Measurements from ENCODE around the gene TUBA1B. TPM values are rescaled to one million over a fixed set of nuclear protein-coding genes. Genes with fewer than 3 reads are reported as not detected.

The TUBA1B gene
- total RNA-seq, 4 donors from 2014 or later, result 240 to 523 (median 441) TPM

GRCh38 chr12:49111206-49111605, 20.0 kb downstream of the TUBA1B start:
- Histone ChIP-seq H3K4me3 (peak overlapping the region; percentile 86), H3K27me3 (no peaks in the 10 kb centered on the region)

DNA sequence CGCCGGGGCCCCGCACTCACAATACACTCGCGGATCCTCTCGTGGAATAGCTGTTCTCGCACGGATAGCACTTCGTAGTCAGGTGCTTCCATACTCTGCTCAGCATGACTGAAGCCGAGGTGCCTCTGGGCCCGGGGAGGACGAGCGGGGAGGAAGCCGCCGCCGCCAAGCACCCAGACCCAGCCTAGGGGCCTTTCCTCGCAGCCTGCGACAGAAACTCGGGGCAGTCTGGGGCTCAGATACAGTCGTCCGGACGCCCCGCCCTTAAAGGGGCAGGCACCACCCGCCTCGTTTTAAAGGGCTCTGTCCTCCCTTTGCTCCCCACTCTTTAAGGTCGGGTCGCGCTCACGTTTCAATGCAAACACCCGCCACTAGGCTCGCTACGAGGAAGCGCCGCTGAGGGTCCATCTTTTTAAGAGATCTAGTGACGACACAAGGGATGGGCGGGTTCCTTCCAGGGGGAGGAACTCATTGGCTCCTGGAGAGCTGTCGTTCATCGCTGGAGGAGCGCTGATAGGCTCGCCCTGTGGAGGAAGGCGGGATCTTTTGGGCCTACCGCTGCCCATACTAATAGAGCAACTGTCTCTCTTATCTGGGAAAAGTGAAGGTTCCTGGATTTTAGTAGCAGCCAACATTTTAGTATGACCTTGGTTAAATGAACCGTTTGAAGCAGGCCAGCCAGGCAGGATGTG, 20.6 kb downstream of the TUBA1B start, which contains the start of gene LMBR1L:
LMBR1L (minus strand) TSS at position 384 of the 692 bp plus-strand sequence; CDS start at position 92, 292 bp downstream.
- H3K27me3 ChIP-seq, result no peaks in the 10 kb centered on the region
- peak within 1 kb of the TSS; percentile 86 for H3K4me3 ChIP-seq
- WGBS, result under 1% methylated on average over 16 of the region's 43 CpGs
- peak within 1 kb of the TSS; percentile 92 for H3K27ac ChIP-seq
- no peaks in the 10 kb centered on the region for H3K9me3 ChIP-seq
- TF ChIP-seq, protein P1, sequence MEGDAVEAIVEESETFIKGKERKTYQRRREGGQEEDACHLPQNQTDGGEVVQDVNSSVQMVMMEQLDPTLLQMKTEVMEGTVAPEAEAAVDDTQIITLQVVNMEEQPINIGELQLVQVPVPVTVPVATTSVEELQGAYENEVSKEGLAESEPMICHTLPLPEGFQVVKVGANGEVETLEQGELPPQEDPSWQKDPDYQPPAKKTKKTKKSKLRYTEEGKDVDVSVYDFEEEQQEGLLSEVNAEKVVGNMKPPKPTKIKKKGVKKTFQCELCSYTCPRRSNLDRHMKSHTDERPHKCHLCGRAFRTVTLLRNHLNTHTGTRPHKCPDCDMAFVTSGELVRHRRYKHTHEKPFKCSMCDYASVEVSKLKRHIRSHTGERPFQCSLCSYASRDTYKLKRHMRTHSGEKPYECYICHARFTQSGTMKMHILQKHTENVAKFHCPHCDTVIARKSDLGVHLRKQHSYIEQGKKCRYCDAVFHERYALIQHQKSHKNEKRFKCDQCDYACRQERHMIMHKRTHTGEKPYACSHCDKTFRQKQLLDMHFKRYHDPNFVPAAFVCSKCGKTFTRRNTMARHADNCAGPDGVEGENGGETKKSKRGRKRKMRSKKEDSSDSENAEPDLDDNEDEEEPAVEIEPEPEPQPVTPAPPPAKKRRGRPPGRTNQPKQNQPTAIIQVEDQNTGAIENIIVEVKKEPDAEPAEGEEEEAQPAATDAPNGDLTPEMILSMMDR (IDR thresholded peaks at IDR 0.05), result peak; percentile 63 to 65
- TF ChIP-seq EP300 (IDR thresholded peaks at IDR 0.05) (no peak), POLR2A (IDR thresholded peaks at IDR 0.05) (peak; percentile 31 to 78), POLR2AphosphoS5 (IDR thresholded peaks at IDR 0.05) (peak in 1 of 3 donors; percentile 26)
- peaks cover 48% of the 10 kb centered on the region for H3K4me1 ChIP-seq
- peak; percentile 99 for DNase-seq (ENCODE audit: low spot score in 2 of 2)
- H3K36me3 ChIP-seq, result peaks cover 9% of the 10 kb centered on the region

More at GRCh38 chr12:49111206-49111605, 20.0 kb downstream of the TUBA1B start:
- H3K9me3 ChIP-seq, result no peaks in the 10 kb centered on the region
- no peak for DNase-seq (ENCODE audit: low spot score in 2 of 2)
- TF ChIP-seq, protein P1 (IDR thresholded peaks at IDR 0.05), result no peak
- TF ChIP-seq EP300 (IDR thresholded peaks at IDR 0.05) (no peak), POLR2A (IDR thresholded peaks at IDR 0.05) (no peak), POLR2AphosphoS5 (IDR thresholded peaks at IDR 0.05) (no peak)
- H3K4me1 ChIP-seq, result peaks cover 42% of the 10 kb centered on the region
- peak overlapping the region; percentile 92 for H3K27ac ChIP-seq
- peaks cover 4% of the 10 kb centered on the region for H3K36me3 ChIP-seq
- WGBS, result 47% methylated on average over 6 of the region's 6 CpGs

GRCh38 chr12:49109641-49110463, 21.3 kb downstream of the TUBA1B start:
- DNase-seq (ENCODE audit: low spot score in 2 of 2), result no peak
- TF ChIP-seq EP300 (IDR thresholded peaks at IDR 0.05) (no peak), POLR2A (IDR thresholded peaks at IDR 0.05) (no peak), POLR2AphosphoS5 (IDR thresholded peaks at IDR 0.05) (no peak)
- TF ChIP-seq, protein P1 (IDR thresholded peaks at IDR 0.05), result no peak
- 8% methylated on average over 12 of the region's 33 CpGs for WGBS
- Histone ChIP-seq H3K9me3 (no peaks in the 10 kb centered on the region), H3K27ac (peak overlapping the region; percentile 92), H3K27me3 (no peaks in the 10 kb centered on the region), H3K4me3 (peak overlapping the region; percentile 86), H3K36me3 (peaks cover 16% of the 10 kb centered on the region), H3K4me1 (peaks cover 55% of the 10 kb centered on the region)

GRCh38 chr12:49108958-49109404, 22.2 kb downstream of the TUBA1B start:
- H3K9me3 ChIP-seq, result no peaks in the 10 kb centered on the region
- peaks cover 24% of the 10 kb centered on the region for H3K36me3 ChIP-seq
- WGBS, result 34% methylated on average over 4 of the region's 4 CpGs
- peak overlapping the region; percentile 86 for H3K4me3 ChIP-seq
- H3K27ac ChIP-seq, result peak overlapping the region; percentile 92
- H3K4me1 ChIP-seq, result peaks cover 60% of the 10 kb centered on the region
- no peak for TF ChIP-seq POLR2A (IDR thresholded peaks at IDR 0.05)
- TF ChIP-seq EP300 (IDR thresholded peaks at IDR 0.05), result no peak
- no peak for TF ChIP-seq POLR2AphosphoS5 (IDR thresholded peaks at IDR 0.05)
- TF ChIP-seq, protein P1 (IDR thresholded peaks at IDR 0.05), result no peak
- DNase-seq (ENCODE audit: low spot score in 2 of 2), result no peak
- H3K27me3 ChIP-seq, result no peaks in the 10 kb centered on the region
